Activated CD8-positive, alpha-beta memory T cell treated with anti-CD3 and anti-CD28 coated beads, Interleukin-2, amount 50 U/mL, for 24 hours (primary cell): ENCODE data around the gene ATP11A.

ENCODE experiments used
- DNase-seq: peaks from one replicate; pipeline ENCODE4 v3.0.0-alpha.2; 2020; ENCODE audit errors: extremely low read depth

The ATP11A gene

DNA sequence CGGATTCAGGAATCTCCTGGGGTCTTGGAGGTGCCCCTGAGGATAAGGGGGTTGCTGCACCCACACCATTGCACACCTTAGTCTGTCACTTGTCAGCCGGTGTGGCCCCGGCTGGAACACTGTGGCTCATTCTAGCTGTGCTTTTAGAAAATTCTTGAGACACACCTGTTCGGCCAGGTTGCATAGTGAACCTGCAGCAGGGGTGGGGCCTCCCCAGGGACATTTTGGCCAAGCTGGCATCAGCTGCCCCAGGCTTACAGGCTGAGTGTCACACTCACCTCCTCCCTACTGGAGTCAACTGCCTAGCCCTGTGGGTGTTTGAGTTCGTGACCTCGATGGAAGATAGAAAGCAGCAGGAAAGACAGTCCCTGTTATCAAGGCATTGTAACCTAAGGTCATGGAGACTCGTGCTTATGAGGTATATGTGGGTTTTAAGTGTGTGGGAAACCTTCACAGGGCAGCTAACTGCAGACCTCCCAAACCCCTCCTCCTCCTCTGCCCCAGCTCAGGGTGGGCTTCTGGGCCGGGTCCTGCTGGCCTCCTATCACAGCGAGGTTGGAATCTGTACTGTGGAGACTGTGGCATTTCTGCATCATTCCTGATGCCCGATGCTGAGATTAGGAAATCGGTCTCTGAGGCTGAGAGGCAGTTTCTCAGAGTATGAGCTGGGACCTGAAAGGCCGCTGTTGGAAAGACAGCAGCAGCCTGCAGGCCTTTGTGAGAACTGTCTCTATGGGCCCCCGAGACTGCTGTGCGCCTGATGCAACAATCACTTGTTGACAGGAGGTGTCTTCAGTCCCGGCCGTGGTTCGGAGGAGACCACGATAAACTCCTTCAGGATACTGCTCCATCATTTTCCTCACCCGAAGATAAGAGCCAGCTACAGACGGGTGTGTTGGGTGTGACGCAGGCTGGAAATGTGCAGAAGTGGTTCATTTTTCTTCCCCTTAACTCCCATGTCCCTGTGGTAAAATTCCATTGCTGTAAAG, 72.2 kb downstream of the ATP11A start:
- DNase-seq, result no peak

DNA sequence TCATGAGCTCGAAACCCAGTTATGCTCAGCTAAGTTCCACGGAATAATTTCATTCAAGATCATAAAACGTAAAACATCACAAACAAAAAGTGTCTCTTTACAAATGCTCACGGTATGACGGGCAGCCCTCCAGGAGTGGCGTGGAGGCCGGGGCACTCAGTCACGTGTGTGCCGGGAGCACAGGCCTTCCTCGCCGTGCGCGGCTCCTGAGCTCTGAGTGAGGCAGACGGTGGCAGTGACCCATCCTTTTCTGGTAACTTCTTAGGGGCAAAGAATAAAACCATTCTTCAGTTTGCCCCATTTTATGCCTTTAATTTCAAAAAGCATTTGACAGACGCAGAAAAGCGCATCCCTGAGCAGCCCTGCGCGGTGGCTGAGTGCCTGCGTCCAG, 72.8 kb downstream of the ATP11A start:
- DNase-seq, result no peak

DNA sequence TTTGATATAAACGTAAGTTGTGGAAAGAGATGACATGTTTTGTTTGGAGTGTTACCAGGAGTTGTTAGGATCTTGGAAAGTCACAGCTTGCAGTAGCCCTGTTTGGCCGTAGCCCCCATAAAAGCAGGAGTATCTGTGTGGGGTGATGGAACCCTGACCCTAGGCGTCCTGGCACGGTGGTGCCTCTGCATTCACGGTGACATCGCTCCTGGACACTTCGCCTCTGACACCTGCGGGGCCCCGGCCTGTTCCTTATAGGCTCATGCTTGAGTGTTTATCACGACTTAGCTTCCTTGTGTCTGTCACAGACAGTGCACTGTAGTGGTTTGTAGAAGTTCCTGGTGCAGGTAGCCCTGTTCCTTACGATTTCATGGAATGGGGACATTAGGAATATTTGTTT, 74.2 kb downstream of the ATP11A start:
- no peak for DNase-seq

DNA sequence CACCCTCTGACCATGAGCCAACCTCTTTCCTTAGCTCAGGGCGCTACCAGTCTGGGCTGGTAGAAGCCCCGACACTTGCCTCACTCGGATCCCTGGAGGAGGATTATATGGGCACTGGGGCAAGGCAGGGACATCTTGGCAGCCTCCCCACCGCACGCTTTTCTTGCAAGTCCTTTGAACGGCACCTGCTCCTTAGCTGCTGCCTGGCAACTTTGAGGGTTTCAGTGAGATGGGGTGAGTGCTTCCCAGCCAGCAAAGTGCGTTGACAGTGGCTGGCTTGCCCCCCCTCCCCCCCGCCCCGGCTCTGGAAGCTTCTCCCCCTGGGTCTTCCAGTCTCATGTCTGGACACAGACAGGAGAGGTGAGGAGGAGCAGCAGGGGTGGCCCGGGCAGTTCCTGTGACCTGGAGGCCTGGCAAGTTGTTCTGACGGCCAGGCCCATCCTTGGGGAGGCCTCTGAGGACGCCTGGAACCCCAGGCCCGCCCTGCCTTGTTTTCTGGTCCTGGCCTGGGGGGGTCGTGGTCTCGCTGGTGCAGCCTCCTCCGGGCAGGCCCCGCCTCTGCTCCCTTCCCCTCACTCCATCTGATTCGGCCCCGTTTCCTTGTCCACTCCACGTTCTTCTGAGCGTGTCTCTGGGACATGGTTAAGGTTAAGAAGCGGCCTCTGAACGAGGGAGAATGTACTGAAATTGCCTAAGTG, 75.2 kb downstream of the ATP11A start:
- no peak for DNase-seq

DNA sequence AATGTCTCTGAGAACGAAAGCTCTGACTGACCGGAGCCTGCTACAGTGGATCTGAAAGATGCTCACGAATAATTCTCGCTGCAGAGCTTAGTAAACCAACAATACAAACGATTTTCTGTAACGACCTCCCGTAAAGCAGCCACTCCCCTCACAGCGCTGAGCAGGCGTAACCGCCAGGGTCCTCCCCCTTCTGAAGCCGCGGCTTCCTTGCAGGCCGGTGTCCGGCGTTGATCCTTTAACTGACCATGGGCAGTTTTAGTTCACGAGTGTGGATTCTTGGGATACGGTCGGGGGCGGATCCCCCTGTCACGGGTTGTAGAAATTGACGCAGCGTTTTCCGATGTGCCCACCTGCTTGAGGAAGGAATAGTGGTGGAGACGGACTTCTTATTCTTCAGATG, 75.9 kb downstream of the ATP11A start:
- no peak for DNase-seq

DNA sequence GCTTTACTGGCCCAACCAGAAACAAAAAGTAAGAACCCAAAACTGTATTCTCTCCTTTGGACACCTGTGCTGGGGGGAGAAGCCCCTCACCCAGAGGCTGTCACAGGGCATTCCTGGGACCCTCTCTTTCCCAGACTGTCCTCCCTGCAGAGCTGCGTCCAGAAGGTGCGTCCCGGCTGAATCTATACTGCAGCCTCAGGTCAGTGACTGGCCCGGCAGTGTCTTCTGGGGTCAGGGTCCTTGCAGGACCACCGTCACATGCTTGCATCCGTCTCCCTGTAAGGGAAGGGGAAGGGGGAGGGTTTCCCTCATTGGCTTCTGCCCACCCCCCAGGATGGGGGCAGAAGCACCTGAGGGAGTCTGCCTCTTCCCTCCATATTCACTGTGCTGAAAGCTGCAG, 76.5 kb downstream of the ATP11A start:
- no peak for DNase-seq

DNA sequence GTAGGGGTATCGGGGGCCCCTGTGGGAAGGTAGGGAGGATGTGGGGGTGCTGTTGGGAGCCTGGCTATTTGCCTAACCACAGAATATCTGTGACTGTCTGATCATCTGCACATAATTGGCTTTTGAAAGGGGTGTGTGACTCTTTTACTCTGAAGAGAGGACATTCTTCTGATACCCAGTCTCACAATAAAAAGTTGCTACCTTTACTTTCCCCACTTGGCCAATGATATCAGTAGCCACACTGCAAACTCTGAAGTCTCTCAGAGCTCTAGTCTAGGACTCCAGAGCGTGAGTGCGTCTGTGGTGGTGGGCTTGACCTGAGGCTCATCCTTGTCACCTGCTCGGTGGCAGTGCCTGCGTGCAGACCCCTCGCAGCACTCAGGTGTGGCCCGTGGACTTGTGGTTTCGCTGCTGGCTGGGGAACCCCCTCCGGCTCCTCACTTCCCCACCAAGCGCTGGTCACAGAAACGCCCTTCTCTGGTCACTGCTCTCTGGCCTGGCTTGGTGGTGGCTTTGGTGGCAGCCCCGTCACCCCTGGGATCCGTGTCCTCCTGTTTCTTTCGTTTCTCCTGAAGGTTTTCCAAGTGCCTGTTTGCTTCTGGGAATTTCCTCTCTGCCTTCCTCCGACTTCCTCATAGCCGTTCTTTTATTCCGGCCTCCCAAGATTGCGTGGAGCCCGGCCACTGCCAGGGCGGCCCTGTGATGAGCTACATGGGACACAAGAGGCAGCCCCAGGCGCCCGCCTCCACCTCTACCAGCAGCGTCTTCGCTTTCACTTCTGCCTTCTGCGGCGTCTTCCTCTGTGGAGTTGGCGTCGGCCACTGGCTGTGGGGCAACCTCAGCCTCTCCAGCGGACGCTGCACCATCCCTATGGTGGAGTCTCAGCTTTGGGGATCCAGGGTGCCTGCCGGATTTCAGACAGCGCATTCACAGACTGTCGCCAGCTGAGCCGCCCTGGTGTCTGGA, 78.0 kb downstream of the ATP11A start:
- DNase-seq, result no peak

DNA sequence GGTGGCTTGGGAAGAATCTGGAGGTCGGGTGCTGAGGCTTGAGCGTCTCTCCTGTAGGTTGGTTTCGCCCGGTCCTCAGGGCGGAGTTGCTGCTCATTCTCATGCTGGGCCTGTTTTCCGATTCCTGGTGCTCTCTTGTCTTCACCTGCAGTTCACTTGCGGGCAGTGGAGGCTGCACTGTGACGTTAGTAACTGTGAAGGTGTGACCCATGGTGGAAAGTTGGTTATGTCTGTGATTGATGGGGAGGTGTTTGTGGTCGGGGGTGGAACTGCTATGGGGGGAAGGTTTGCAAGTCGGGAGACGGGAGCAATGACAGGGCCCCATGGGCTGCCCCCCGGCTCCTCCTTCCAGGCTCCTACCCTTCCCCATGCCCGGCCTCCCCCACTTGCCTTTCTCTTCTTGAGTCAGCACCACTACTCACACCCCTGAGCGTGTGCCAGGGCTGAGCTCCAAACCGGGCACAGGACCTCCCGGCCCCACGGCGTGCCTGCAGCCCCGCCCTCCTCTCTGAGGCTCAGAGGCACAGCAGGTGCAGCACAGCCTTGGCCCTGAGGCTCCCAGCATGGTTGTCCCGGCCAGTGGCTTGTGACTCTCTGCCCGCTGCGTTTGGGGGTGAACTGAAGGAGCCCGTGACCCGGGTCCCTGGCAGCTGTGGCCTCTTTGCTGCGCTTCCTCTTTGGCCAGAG, 79.1 kb downstream of the ATP11A start:
- no peak for DNase-seq

DNA sequence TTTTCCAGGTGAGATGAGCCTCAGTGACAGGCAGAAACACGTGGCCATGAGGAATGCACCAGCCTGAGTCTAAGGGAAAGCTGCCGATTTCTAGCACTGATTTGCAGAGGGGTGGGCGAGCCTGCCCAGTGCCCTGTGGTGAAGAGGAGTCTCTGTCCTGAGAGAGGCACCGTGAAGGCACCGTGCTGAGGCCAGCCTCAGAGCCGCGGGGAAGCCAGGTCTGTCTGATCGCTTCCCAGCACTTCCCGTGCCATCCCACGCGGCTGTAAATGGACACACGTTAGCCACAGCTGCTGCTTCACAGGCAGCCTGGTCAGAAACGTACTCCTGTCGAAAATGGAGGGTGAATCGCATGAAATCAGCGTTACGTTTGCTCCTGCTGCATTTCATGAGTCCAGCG, 79.8 kb downstream of the ATP11A start:
- no peak for DNase-seq

DNA sequence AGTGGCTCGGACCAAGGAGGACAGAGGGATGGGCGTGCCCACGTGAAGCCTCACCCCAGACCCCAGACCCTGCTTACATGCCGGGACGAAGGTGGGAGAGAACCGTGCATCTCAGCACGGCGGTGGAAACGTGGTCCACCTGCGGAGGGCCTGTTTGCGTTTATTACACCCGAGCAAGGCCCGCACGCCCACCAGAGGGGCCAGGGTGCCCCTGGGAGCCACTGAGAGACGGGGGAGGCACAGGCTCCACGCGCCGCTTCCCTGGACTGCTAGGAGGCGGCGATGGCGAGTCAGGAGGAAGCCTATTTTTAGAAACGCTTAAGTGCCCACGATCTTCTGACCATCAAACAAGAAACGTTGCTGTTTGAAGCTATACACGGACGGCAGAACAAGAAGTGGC, 80.7 kb downstream of the ATP11A start:
- no peak for DNase-seq

DNA sequence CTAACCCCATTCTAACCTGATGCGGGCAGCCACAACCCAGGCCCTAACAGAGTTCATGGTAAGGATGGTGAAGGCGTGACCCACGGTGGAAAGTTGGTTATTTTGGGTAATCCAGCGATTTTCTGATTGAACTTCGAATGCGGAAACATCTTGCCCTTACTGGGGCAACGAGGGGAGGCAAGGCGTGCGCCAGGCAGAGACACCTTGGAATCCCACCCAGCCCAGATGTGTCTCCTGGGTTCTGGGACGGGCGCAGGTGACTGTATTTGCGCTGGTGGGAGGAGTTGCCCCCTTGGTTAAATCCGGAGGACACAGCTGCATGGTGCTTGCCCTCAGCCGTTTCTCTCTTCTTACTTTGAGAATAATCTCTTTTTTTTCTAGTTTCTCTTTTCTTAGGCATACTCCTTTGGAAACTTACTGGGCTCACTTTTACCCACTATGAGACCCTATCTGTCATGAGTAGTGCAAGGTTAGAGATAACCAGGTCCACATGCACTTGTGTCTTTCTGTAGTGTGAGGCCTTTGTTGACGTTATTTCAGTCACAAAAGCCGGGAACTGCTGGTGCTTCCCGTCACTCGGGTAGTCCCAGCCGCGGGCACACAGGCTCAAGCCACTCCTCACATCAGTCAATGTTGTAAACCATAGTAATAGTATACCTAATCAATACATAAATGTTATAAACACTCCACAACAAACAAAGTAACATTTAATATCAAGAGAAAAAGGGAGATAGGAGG, 81.5 kb downstream of the ATP11A start:
- no peak for DNase-seq

DNA sequence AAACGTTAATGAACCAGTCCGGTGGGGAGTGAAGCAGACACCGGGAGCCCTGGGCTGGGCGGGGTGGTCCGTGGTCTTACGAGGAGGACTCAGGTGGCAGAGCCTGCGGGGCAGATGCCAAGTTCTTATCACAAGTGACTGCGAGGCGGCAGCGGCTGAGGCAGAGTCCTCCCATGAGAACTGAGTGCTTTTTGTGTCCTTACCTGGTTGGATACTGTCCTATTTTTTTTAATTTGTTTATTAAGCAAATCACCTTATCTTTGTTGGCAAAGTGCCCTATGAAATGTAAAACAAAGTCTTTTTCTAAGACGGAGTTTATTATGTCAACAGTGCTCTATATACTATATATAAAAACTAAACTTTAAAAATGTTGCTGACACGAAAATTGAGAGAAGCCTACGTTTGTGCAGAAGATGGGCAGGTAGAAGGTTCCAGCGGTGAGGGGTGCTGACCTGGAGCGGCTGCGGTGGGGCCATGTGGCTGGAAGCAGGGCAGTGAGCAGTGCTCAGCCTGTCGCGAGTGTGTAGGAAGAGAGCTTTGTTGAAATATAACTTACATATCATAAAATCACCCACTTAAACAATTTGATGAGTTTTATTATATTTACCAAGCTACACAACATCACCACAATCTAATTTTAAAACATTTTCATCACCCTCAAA, 82.2 kb downstream of the ATP11A start:
- no peak for DNase-seq

DNA sequence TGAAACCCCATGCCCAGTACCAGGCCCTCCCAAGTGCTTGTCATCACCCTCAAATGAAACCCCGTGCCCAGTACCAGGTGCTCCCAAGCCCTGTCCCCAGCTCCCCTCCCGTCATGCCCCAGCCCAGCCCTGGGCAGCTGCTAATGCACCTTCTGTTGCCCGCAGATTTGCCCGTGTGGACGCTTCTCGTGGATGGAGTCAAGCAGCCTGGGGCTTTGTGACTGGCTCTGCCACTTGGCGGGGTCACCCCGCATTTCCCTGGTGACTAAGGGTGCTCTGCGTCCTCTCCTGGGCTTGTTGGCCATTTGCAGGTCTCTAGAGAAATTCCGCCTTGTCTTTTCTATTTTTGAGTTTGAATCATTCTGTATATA, 82.7 kb downstream of the ATP11A start:
- DNase-seq, result no peak

DNA sequence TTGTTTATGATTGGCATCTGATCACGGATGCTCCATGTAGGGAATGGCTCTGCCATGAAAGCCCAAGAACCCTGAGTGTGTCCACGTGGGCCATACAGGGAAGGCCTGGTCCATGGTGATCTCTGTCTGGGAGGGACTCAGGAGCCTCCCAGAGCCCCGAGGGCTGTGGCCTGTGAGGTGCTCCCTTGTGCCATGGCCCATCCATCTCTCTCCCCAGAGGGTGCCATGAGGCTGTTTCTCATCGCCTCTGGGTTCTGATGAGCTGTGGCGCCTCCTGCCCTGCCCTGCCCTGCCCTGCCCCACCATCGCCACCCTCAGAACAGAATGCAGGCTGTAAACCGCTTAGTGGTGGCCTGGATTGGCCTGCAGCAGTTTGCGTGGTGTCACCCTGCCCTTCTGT, 83.1 kb downstream of the ATP11A start:
- no peak for DNase-seq

DNA sequence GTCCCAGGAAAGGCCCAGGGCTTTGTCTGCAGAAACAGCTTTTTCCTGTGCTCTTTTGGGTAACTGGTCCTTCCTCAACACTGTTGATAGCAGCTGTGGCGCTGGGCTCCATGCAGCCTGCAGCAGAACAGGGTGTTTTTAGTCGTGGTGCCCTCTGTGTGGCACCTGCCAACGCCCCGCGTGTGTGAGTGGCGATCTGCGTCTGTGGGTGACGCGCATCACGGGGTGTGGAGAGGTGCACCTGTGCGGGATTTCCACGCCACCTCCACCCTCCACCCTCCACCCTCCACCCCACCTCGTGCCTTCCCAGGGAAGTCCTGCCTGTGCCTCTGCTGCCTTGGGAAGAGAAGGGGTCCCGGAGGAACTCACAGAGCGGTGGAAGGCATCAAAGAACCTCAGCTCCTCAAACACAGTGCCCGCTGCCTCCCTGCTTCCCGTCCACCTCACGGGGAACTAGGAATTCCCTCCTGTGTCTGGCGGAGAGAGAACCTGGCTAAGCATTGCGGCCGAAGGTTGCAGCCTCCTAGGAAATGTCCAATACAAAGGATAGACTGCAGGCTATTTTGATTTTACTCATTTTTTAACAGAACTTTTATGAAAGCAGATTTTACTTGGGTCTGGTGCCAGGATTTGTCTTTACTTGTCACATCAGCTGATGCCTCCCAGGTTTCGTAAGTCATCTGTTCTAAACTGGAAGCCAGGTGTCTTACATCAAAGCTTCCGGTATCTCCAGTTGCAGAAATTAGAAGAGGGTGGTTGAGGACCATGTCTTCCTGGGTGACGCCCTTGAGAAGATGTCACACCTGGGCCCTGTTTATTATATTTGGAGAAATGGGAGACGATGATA, 84.0 kb downstream of the ATP11A start:
- no peak for DNase-seq

DNA sequence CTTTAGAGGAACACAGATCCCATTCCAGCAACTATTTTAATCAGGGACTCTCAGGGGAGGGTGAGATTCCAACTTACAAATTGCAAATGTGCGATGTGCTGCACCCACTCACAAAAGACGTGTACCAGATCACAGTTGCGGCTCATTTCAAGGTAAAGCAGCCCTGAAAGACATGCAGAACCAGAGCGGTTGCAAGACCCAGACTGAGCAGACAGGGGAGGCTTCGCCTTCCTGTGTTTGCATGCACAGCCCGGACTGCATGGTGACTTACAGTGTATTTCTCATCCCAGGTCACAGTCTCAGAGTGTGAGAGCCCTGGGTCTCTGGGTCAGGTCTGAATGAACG, 84.6 kb downstream of the ATP11A start:
- DNase-seq, result no peak

DNA sequence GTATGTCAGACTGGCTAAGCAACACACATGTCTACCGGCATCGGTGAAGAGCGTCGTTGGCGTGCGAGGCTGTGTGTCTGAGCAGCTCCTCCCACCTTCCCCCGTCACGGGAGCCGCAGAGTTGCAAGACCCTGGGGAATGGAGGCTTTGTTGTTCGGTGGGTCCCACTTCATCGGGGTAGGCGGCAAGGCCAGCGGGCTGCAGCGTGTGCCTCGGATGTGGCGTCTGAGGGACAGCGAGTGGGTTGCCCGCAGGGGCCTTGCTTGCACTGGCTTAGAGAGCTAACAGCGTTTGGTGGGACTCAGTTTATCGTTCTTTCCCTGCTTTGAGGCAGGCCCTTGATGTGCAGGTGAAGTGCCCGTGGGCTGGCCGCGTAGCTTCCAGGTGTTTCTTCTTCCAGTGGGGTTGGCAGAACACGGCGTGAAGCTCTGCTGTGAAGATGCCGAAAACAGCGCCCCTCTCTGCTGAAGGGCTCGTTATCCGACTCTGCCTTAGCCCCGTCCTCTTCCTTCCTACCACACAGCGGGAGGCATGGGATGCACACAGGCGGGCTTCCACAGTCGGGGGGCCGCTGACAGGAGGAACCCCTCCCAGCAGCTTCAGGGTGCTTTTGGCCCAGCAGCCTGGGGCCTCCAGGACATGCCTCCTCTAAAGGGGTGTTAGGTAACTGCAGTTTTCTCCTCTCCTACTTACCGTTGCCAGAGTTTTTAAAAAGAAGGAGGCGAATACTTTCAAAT, 85.2 kb downstream of the ATP11A start:
- DNase-seq, result no peak

DNA sequence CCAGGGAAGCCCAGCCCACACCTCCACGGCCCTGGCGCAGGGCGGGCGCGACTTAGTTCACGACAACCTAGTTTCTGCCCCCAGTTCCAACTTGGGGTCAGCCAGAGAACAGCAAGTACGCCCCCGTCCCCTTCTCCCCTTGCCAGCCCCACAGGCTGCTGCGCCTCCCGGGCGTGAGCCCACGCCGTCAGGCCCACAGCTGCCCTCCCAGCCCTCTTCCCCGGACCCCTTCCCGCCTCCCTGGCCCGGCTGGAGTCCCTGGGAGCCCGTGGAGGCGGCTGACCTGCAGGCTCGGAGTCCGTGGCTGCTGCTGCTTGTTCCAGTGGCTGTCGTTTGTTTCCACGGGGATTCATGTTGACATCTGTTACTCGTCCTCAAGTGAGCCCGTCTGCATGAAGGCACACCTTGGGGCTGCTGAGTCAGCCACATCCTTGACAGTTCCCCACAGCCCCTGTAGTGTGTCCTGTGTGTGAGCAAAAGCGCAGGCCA, 86.0 kb downstream of the ATP11A start:
- DNase-seq, result no peak

DNA sequence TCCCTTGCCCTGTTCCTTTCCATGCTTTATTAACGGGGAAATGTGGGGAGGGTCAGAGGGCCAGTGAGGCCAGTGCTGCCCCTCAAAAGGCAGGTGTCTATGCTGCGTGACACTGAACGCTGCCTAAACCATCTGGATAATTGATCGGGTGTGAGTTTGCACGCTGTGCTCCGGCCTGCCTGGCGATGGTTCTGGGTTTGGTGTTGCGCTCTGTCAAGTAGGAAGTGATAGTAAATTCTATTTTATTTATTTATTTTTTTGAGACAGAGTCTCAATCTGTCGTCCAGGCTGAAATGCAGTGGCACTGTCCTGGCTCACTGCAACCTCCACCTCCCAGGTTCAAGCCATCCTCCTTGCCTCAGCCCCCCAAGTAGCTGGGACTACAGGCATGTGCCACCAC, 86.5 kb downstream of the ATP11A start:
- DNase-seq, result no peak
